Activated T-cell treated with anti-CD3 and anti-CD28 coated beads, Interleukin-2, amount 50 U/mL, for 1 hour (primary cell): ENCODE results near the gene GAPDHS.

ENCODE experiments used
- DNase-seq: peaks from one replicate; pipeline ENCODE4 v3.0.0-alpha.2; 2020

GAPDHS gene

DNA sequence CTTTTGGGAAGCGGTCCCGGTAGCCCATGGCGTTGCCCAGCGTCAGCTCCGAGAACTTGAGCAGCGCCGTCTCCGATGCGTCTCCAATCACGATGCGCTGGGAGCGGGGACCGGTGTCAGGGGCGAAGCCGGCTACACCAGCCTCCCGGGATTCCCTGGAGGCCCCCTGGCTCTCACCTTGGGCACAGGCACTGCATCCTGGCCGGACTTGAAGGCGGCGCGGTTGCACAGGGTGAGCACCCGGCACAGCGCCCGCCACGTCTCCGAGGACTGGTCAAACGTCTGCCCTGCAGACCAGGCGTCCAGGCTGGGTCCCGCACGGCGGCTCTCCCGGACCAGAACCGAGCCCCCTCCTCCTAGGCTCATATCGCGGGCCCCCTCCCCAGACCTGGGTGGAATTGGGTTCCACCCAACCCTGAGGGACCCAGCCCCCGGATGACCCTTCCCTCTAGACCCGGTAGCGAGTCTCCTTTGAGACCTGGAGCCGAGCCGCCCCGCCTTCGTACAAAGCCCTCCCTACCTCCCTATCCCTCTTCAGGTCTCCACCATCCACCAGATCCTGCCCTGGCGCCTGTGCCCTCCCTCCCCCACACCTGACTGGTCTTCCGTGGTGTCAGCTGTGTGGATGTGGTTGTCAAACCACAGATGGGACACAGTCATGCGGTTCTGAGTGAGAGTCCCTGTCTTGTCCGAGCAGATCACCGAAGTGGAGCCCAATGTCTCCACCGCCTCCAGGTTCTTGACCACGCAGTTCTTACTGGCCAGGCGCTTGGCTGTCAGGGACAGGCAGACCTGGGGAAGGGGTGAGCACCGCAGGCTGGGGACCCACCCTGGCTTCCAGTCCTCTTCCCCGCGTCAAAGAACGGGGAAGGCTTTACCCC is 25.4 kb downstream of the GAPDHS start:
- DNase-seq: no peak

DNA sequence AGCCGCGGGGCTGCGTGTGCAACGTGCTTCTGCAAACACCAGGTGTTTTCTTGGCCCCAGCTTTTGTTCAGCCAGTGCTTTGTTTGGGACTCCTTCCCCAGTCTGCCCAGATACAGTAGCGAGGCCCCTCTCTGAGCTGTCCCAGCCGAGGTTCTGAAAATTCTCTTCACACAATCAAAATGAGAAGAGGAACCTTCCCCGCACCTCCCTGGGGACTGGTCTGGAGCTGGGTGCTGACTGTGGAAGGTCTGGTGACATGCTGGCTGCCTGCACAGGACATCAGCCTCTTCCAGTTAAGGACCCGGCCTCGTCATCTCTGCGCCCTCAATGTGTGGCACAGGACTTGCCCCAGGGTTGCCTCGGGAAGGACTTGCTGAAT is 26.0 kb downstream of the GAPDHS start:
- DNase-seq: no peak

DNA sequence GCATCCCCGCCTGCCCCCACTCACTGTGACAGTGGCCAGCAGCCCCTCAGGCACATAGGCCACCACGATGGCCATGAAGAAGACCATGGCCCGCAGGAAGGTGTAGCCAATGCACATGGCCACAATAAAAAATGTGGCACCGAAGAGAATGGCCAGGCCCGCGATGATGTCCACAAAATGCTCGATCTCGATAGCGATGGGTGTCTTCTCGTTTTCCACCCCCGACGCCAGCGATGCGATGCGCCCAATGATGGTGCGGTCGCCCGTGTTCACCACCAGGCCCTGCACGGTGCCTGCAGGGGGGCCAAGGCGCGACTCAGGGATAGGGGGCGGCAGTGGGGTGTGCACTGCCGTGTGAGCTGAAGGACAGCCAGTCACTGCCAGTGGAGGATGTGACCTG is 26.5 kb downstream of the GAPDHS start:
- DNase-seq: no peak

DNA sequence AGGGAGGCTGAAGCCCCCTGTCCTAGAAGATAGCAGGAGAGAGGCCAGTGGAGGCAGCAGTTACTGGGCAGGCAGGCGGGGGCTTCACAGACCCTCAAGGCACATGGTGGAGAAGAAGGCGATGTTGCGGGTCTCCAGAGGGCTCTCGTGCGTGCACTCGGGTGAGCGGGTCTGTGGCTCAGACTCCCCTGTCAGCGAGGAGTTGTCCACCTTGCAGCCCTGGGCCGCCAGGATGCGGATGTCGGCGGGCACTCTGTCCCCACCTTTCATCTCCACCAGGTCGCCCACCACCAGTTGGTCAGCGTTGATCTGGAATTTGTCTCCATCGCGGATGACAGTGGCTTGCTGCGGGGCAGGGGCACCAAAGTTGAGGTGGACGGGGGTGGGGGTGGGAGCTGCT is 27.0 kb downstream of the GAPDHS start:
- no peak for DNase-seq

DNA sequence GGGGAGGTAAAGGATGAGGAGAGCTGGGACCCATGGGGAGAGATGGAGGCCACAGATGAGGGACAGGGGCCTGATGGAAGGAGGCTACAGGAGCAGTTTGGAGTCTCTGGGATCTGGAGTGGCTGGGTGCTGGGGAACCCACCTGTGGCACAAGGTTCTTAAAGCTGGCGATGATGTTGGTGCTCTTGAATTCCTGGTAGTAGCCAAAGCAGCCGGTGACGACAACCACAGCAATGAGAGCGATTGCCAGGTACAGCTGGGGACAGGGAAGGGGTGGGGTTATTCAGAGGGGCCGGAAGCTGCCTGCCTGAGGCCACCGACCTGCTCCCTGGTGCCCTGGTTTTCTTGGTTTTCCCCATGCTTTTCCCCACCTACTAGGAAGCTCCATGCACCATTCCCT is 27.4 kb downstream of the GAPDHS start:
- DNase-seq: no peak

DNA sequence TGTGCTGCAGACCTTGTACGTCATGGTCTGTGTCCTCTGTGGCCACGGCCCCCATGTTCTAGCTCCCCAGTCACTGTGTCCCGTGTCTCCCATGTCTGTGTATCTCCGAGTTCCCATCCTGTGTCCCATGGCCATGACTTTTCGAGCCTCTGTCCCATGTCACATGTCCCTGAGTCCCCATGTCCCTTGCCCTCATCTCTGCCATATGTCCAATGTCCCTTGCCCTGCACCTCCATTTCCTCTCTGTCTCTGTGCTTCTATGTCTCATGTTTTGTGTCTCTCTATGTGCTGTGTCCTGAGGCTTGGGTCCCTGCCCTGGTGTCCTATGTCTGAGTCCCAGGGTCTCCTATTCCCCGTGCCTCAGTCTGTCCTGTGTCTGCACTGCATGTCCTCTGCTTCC is 28.2 kb downstream of the GAPDHS start:
- DNase-seq: no peak

DNA sequence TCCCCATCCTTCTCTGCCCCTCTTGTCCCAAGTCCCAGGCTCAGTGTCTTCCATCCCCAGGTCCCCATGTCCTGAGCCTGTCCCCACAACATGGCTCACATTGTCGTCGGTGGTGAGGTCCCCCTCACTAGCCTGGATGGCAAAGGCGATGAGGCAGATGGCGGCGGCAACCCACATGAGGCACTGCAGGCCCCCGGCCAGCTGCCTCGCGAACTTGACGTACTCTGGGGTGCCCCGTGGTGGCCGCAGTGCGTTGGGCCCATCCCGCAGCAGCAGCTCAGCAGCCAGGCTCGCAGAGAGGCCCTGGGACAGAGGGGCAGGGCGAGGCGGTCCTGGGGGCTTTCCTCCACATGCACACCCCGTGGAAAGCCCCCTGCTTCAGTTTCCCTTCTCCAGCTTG is 29.1 kb downstream of the GAPDHS start:
- no peak for DNase-seq

DNA sequence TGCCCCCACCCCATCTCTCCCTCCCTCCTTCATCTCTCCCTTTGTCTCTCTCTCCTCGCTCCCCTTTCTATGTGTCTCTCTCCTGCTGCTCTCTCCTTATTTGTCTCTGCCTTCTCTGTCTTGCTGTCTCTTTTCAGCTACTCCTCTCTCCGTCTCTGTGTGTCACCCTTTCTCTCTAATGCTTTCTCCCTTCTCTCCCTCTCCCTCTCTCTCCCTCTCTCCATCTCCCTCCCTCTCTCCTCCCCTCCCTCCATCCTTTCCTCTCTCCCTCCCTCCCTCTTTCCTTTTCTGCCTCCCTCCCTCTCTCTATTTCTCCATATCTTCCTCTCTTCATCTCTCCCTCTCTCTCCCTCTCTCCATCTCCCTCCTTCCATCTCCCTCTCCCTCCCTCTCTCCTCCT is 29.5 kb downstream of the GAPDHS start:
- DNase-seq: no peak

DNA sequence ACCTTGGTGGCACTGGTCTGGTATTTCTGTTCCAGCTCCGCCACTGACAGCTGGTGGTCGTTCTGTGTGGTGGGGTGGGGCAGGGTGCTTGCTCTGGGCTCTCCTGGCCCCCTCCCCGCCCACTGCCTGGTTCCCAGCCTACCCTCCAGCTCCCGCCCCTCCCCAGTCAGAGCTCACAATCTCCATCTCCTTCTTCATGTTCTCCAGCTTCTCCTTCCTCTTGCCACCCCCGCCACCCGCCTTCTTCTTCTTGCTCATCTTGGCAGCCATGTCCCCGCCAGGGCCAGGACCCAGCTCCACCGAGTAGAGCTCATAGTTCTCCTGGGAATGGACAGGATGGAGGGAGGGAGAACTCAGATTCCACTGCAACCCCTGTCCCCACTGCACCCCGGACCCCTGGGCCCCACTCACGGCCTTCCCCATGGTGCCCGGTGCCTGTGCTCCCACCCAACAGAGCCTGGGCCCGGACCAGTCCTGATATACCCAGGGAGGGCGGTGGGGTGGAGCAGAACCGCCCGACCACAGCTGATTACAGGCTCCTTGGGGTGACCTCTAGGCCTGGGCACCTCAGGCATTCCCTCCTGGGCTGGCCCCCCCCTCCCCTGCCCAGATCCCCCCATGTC is 30.1 kb downstream of the GAPDHS start, which contains the start of gene ATP4A:
Gene ATP4A (minus strand): TSS at position 452 of the 623 bp plus-strand sequence. CDS start 29 bp downstream, at position 423.
- no peak for DNase-seq

DNA sequence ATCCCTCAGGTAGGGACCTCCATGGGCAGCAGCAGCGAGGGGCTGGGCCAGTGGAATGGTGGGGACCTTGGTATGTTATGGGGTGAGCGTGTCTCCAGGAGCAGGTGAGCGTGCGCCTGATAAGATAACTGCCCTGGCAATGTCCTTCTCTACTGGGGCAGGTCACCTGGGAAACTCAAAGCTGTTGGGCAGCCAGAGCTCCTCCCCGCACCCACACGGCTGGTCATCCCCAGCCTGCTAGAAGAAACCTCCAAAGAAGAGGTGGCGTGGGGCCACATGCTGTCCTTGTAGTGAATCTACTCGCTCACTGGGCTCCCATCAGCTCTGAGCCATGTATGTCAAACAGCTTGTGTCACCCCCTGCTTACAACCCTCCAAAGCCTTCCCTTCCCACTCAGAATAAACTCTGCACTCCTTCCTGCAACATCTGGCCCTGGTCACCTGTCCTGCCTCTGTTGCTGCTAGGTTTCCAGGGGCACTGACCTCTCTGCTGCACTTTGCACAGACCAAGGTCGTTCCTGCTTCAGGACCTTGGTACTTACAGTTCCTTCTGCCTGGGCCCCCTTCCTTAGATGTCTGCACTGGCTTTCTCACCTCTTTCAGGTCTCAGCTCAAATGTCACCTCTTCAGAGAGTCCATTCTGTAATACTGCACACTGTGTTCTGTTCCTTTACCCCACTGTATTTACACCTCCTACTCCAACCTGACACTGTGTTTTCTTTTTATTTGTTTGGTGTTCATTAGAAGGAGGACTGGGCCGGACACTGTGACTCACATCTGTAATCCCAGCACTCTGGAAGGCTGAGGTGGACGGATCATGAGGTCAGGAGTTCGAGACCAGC is 32.0 kb downstream of the GAPDHS start:
- DNase-seq: no peak

DNA sequence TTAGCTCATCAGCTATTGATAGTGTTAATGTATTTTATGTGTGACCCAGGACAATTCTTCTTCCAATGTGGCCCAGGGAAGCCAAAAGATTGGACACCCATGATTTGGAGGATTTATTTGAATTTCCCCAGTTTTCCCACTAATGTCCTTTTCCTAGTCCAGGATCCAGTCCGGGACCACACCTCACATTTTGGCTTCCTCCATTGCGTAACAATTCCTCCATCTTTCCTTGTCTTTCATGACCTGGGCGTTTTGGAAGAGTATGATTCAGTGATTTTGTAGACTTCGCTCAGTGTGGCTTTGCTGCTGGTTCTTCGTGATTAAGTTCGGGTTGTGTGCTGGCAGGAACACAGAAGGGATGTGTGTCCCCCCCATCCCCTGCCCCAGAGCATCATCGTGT is 33.5 kb downstream of the GAPDHS start:
- no peak for DNase-seq

DNA sequence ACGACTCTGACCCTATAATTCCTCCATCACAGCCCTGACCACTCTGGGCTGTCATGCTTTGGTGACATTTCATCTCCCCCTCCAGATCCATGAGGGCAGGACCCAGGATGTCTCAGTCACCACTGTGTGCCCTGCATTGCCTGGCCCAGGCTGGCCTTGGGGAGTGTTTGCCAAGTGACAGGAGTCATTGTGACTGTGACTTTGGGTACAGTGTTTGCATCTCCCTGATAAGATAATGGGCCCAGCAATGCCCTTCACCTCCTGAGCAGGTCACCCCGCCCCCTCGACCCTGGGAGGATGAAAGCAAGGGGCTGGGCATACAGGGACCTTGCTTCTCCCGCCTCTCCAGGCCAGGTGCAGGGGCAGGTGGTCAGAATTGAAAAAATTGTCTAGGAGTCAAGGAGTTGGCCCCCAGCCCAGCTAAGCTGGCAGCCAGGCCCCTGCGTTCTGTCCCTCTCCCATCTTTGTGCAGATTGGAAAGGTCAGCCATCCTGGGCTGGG is 36.1 kb downstream of the GAPDHS start:
- no peak for DNase-seq

DNA sequence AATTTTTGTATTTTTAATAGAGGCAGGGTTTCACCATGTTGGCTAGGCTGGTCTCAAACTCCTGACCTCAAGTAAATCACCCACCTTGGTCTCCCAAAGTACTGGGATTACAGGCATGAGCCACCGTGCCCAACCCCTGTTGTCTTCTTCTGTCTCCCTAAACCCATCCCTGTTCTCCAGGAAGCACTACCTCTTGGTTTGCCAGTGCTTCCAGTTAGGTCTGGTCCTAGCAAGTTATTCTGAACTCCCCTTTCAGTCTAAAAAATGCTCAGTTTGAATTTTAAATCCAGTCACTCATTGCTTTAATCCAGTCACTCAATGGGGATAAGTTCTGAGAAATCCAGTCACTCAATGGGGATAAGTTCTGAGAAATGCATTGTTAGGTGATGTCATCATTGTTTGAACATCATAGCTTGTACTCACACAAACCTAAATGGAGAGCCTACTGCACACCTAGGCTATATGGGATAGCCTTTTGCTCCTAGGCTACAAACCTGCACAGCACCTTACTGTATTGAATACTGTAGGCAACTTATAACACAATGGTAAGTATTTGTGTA is 38.2 kb downstream of the GAPDHS start:
- no peak for DNase-seq

DNA sequence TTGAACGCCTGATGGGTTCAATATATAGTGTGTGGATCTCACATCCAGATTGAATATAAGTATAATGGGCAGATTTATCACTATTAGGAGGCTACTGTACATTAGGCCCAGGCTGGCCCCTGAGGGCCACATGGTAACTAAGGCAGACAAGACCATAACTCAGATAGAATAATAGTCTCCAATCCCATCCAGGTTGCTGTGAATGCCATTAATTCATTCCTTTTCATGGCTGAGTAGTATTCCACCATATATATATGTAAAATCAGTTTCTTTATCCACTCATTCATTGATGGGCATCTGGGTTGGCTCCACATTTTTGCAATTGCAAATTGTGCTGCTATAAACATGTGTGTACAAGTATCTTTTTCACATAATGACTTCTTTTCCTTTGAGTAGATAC is 44.7 kb downstream of the GAPDHS start:
- no peak for DNase-seq

DNA sequence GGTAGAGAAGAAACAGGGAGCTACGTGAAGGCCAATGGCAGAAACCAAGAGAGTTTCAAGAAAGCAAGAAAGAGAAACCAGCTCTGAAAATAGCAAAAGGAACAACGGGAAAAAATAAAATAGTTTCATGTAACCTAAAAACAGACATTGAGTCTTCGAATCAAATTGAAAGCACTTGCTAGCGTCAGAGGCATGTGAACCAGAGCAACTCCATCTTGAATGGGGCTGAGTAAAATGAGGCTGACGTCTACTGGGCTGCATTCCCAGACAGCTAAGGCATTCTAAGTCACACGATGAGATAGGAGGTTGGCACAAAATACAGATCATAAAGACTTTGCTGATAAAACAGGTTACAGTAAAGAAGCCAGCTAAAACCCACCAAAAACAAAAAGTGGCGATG is 45.5 kb downstream of the GAPDHS start:
- DNase-seq: no peak

DNA sequence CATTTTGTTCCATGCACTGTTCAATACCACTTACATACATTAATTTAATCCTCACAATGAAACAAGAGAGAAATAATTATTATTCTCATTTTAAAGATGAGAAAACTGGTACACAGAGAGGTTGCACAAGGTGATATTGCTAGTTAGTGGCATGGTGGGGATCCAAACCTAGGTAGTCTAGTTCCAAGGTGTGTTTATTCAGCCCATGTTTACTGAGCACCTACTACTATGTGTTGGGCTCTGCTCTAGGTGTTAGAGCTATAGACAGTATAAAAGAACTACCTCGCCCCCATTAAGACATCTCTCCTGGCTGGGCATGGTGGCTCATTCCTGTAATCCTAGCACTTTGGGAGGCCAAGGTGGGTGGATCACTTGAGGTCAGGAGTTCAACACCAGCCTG is 49.5 kb downstream of the GAPDHS start:
- no peak for DNase-seq

DNA sequence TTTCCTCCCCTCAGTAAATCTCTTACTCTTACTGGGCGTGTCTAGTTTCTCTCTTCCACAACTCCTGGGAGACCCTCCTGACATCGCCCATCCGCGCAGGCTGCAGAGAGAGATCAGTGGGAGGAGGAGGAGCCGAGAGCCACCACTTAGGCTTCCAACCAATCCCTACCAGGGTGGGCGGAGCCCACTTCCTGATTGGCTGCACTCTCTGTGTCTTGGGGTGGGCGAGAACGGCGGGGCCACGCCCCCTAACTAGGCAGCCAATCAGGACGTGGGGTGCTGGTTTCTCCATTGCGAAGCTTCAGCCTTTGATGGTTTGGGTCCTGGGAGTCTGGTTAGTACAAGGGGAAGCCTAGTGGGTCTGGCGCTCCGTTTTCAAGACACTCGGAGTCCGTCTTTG is 52.6 kb downstream of the GAPDHS start, which contains the start of gene PMIS2:
Gene PMIS2 (plus strand): TSS at position 326 of the 400 bp plus-strand sequence. CDS start 87 bp downstream, outside the sequence.
- no peak for DNase-seq

DNA sequence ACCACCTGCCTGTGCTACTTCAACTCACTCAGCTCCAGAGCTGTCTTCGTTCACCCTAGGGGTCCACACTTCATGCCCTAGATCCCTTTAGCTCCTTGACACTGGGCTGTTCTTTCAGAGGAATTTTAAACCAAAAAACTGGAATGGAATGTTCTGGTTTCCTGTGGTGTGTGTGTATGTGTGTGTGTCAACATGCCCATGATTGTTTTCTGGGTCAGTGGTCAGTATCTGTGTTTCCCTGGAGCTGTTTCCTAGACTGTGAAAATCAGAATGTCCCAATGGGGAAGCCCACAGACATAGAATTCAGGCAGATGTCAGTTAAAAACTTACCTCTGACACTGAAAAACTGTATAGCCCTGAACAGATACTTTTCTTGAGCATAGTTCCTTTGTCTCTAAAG is 54.1 kb downstream of the GAPDHS start:
- DNase-seq: no peak

DNA sequence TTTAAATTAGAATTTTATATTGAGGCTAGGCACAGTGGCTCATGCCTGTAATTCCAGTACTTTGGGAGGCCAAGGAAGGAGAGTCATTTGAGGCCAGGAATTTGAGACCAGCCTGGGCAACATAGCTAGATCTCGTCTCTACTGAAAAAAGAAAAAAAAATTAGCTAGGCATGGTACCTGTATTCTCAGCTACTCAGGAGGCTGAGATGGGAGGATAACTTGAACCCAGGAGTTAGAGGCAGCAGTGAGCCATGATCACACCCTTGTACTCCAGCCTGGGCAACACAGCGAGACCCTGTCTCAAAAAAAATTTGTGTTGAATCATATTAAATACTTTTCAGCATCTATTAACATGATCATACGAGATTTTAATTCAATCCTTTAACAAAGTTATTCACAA is 57.6 kb downstream of the GAPDHS start:
- DNase-seq: no peak

DNA sequence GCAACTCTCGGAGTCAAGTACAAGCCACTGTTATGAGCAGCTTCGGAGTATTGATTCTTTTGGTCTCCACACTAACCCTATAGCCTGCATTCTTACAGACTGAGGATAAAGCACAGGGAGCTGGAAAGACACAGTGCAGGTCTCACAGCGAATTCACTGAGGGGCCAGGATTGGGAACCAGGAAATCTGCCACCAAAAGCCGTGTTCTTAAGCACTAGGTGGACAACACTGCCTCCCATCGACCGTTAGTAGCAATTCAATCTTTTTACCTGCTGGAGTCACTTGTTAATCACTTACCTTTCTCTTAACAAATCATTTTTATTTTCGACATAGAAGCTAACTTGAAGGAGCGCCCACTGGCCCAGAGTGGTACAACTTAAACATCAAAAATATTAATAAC is 59.0 kb downstream of the GAPDHS start:
- no peak for DNase-seq
